NCI-H1417 treated with DMSO at 0.1 percent for 48 hours (cell line): ENCODE measurements around the gene CFAP54.
"Not testable (repeated sequence)": the region's sequence is repeated elsewhere in the genome, so short reads cannot be mapped to it uniquely, and the experiment has no call there.

ENCODE experiments used
- DNase-seq: peaks from one replicate; lab custom pipeline; 2025; lab: John Stamatoyannopoulos, UW

The CFAP54 gene

GRCh38 chr12:96623656-96624217, 134.4 kb downstream of the CFAP54 start:
- no peak for DNase-seq

GRCh38 chr12:96635844-96636243, 146.5 kb downstream of the CFAP54 start:
- DNase-seq = no peak

- DNase-seq = no peak
These were observed 147.5 kb downstream of the CFAP54 start for GRCh38 chr12:96636895-96637294.

- no peak for DNase-seq
These were observed 159.5 kb downstream of the CFAP54 start for GRCh38 chr12:96648923-96649322.

- DNase-seq = no peak
These were observed 163.5 kb downstream of the CFAP54 start for GRCh38 chr12:96652870-96653269.

DNA sequence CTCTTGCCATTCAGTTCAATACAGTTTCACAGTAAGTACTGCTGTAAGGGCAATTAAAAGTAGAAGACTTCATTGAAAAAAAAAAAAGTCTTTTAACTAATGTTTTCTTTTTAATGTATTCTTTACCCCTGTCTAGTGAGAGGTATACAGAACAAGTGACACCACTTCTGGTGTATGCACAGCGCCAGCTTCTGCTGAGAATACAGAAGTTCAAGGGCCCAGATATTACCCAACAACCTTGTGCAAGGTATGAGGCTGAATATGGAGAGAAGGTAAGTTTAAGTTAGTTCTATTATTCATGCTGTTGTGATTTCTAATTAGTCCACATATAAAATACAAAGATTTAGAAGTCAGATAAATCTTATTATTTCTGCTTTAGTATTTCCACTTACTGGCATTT, 168.7 kb downstream of the CFAP54 start:
- no peak for DNase-seq

DNA sequence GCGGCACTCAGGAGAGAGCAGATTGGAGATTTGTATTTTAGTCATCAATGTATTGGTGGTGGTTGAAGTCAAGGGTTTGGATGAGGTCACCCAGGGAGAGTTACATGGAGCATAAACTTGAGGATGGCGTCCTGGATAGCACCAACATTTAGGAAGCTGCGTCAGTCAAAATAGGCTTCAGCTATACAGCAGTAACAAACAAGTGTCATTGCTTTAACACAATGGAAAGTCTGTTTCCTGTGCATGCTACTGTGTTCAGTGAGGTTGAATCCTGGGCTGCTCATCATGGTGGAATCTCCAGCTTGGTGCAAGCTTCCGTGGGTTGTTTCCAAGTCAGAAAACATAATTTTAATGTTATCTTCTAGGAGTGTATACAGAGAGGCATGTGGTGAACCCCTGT, 180.4 kb downstream of the CFAP54 start:
- no peak for DNase-seq

GRCh38 chr12:96670334-96670899, 181.0 kb downstream of the CFAP54 start:
- DNase-seq = no peak

DNA sequence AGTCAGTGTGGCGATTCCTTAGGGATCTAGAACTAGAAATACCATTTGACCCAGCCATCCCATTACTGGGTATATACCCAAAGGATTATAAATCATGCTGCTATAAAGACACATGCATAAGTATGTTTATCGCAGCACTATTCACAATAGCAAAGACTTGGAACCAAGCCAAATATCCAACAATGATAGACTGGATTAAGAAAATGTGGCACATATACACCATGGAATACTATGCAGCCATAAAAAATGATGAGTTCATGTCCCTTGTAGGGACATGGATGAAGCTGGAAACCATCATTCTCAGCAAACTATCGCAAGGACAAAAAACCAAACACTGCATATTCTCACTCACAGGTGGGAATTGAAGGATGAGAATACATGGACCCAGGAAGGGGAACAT, 186.1 kb downstream of the CFAP54 start:
- DNase-seq = not testable (repeated sequence)

DNA sequence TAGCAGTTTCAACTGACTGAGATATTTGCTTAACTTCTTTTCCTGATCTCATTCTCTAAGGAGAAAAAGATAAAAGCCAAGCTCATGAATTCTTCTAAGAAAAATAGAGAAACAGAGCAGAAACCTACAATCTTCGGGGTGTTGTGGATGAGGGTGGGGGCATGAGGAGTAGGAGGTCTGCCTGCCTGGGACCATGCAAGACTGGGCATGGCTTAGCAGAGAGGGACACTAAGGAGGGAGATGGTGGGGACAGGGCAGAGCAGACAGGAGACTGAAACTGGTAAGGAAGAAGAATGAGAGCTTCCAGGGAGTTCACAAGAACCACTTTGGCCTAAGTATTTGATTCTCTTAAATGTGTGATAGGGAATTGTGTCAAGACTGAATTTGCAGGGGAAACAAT, 188.0 kb downstream of the CFAP54 start:
- no peak for DNase-seq

DNA sequence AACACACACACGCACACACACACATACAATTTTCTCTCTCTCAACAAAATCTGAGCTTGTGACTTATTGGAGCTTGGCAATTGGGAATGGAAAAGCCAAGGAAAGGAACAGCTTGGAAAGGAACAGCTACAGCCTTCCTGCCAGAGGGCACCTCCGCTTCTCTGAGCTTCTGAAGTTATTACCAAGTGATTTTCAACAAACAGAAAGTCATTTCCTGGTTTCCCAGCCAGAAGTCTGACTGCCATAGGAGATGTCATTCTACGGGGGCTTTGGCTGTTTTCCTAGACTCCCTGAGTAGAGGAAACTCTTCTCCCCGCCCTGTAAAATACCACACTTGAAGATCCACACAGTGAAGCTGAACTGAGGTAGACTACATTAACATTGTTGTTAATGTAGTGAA, 198.3 kb downstream of the CFAP54 start:
- no peak for DNase-seq

DNA sequence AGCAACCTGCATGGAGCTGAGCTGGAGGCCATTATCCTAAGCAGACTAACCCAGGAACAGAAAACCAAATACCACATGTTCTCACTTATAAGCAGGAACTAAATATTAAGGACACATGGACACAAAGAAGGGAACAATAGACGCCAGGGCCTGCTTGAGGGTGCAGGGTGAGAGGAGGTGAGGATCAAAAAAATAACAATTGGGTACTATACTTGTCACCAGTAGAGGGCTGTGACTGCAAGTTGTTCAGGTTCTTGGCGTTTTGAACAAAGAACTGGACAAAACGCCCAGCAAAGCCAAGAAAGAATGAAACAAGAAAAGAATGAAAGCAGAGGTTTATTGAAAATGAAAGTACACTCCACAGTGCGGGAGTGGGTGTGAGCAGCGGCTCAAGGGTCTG, 209.1 kb downstream of the CFAP54 start:
- DNase-seq = no peak

DNA sequence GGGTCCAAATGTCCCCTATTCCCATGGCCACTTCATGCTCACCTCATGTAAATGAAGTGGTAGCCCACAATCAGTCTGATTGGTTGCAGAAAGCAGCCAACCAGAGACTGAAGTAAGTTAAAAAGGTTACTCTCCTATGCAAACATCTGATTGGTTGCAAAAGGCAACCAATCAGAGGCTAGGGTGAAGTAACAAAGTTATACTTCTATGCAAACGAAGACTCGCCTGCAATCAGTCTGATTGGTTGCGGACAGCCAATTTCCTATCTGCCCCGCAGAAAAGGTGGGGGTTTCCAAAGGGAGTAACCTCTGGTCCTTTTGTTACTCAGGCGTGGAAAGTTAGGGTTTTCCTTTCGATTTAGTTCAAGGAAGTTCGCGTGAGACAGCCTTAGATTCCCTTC, 209.6 kb downstream of the CFAP54 start:
- DNase-seq = no peak

- DNase-seq = no peak
These were observed 212.5 kb downstream of the CFAP54 start for GRCh38 chr12:96701856-96702255.

DNA sequence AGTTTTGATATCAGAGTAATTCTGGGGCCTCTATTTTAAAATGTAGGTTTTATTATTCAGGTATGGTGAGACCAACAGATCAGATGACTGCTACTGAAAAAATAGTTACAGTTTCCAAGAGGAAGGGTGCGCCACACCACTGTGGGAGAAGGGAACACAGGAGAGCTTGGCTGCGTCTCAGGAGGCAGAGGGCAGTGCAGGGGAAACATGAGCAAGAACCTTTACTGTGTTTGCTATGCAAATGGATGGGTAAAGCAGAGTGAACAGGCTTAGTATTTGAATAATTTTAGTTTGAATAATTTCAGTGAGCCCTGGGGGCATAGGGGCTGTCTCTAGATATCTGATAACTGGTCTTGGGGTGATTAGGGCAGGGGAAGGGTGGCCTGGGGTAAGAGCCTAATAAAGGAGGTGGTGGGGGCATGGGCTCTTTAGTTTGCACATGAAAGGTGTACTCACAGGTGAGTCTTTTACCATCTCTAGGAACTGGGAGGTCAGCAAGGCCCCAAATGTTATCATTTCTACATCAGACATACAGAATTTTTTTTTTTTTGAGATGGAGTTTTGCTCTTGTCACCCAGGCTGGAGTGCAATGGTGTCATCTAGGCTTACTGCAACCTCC, 220.9 kb downstream of the CFAP54 start:
- DNase-seq = no peak

DNA sequence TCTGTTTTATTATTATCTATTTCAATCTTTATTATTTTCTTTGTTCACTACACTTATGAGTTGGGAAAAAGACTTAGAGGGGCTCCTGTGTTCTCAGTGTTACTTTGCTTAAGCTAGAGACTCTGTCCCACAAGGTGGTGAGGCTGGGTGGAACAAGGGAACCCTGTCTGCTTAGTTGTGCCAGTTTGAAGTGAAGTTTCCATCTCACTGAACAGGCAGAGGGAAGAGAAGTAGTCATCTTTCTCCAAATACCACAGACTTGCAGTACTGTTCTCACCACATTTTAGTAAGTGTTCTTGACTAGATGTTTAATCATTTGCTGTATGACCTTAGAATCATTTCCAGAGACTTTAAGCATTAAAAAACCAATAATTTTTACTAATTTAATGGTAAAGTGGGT, 222.0 kb downstream of the CFAP54 start:
- DNase-seq = no peak

DNA sequence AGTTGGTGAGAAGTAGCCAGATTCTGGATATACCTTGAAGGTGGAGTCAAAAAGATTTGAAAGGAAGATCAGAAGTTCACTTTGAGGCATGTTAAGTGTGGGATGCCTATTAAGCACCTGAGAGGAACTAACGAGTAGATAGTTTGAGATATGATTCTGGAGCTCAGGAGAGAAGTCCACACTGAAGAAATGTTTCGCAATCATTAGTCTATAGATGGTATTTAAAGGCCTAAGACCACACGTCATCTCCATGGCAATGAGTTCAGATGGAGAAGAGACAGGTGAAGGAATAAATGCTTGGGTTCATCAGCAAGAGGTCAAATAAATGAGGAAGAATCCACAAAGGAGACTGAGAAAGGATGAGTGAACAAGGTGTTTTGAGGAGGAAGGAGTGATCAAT, 224.8 kb downstream of the CFAP54 start:
- DNase-seq = no peak

DNA sequence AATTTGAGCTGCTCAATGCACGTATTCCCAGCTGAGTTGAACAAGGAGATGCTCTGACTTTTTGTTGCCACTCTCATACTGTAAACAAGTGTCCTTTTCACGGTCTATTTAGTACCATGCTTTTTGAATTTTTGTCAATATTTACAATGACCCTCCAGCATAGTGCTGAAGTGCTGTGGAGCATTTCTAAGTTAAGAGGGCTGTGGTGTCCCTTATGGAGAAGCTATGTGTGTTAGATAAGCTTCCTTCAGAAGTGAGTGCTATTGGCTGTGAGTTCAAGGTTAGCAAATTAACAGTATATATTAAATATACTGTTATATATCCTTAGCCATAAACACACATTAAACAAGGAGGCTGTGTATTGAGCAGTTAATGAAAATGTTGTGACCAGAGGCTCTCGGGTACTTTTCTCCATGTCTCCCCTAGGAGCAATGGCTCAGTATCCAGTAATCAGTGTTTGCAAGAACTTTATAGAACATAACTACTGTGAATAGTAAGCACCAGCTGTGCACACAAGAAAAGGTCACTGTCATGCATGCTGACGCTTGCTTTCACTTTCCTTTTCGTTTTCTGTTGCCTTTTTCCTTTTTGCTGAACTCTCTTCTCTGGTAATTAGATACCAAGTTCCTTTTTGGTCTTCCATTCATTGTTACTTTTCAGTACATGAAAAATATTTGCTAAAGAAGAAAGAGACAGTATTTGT, 230.4 kb downstream of the CFAP54 start:
- peak; percentile 59 for DNase-seq

- DNase-seq = no peak
These were observed 231.0 kb downstream of the CFAP54 start for GRCh38 chr12:96720363-96720705.

DNA sequence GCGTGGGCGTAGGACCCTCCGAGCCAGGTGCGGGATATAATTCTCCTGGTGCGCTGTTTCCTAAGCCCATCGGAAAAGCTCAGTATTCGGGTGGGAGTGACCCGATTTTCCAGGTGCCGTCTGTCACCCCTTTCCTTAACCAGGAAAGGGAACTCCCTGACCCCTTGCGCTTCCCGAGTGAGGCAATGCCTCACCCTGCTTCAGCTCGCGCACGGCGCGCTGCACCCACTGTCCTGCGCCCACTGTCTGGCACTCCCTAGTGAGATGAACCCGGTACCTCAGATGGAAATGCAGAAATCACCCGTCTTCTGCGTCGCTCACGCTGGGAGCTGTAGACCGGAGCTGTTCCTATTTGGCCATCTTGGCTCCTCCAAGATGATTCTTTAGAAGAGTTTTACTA, 240.1 kb downstream of the CFAP54 start:
- not testable (repeated sequence) for DNase-seq

- no peak for DNase-seq
These were observed 240.5 kb downstream of the CFAP54 start for GRCh38 chr12:96729886-96730285.

- DNase-seq = no peak
These were observed 254.2 kb downstream of the CFAP54 start for GRCh38 chr12:96743606-96744005.

DNA sequence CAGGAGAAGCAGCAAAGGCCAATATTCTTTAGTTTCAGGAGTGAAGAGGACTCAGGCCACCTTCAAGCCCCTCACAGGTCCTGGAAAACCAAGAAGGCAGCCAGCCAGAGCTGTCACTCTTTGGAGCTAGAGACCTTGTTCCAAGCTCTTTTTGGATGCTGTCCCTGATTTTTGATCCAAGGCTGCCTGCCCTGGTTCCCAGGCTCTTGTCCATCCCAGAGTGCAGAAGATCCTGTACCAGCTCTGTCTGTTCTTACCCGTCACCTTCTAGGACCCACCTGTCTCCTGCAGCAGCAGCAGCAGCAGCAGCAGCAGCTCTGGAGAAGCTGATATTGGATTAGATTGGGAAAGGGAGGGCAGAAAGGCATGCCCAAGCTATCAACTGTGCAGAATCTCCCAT, 260.6 kb downstream of the CFAP54 start:
- no peak for DNase-seq
